Measurements from ENCODE around the gene SLC26A1. TPM values are rescaled to one million over a fixed set of nuclear protein-coding genes. Genes with fewer than 3 reads are reported as not detected.

Gene SLC26A1
- total RNA-seq, 1 experiment from 2014 or later = 0.85 TPM

- no peak for TF ChIP-seq USF1 (CRISPR knock-in tag; IDR thresholded peaks at IDR 0.05)
- no peak for TF ChIP-seq ZNF219 (CRISPR knock-in tag; IDR thresholded peaks at IDR 0.05; ENCODE audit: borderline replicate concordance)
- TF ChIP-seq ZSCAN18 (CRISPR knock-in tag; IDR thresholded peaks at IDR 0.05) = no peak
- TF ChIP-seq TCF7 (CRISPR knock-in tag; IDR thresholded peaks at IDR 0.05; ENCODE audit: low read depth) = no peak
Measured at GRCh38 chr4:1026115-1026514, 32.9 kb upstream of the SLC26A1 start (continued).

- H3K4me1 Mint-ChIP-seq = no peaks in the 10 kb centered on the region; the same call in 1 of the 2 replicates
- ChIA-PET POLR2A (no interaction called here), CTCF (no interaction called here)
- DNase-seq (ENCODE audit: low spot score) (no peak), ATAC-seq (no peak)
- H3K9me3 Mint-ChIP-seq = no peaks in the 10 kb centered on the region
- H3K4me3 Mint-ChIP-seq = no peak overlapping the region
- H3K36me3 Mint-ChIP-seq = peaks cover 12% of the 10 kb centered on the region
- TF ChIP-seq ZBTB21 (CRISPR knock-in tag; IDR thresholded peaks at IDR 0.05; ENCODE audit: borderline replicate concordance) (no peak), ZNF396 (CRISPR knock-in tag; IDR thresholded peaks at IDR 0.05; ENCODE audit: borderline replicate concordance) (no peak), RORB (CRISPR knock-in tag; IDR thresholded peaks at IDR 0.05) (no peak)
- no peak overlapping the region for H3K27ac Mint-ChIP-seq
- H3K27me3 Mint-ChIP-seq (ENCODE audit: low read depth) = no peaks in the 10 kb centered on the region
Measured at GRCh38 chr4:1024882-1025545, 31.8 kb upstream of the SLC26A1 start.

- ATAC-seq (no peak), DNase-seq (ENCODE audit: low spot score) (no peak)
- H3K4me3 Mint-ChIP-seq = no peak overlapping the region
- no peaks in the 10 kb centered on the region; the same call in 1 of the 2 replicates for H3K4me1 Mint-ChIP-seq
- CTCF ChIA-PET = no interaction called here
- POLR2A ChIA-PET = no interaction called here
- H3K27ac Mint-ChIP-seq = no peak overlapping the region
- H3K27me3 Mint-ChIP-seq (ENCODE audit: low read depth) = no peaks in the 10 kb centered on the region
- no peaks in the 10 kb centered on the region for H3K9me3 Mint-ChIP-seq
- no peak for TF ChIP-seq ZBTB21 (CRISPR knock-in tag; IDR thresholded peaks at IDR 0.05; ENCODE audit: borderline replicate concordance)
- TF ChIP-seq ZNF281 (CRISPR knock-in tag; IDR thresholded peaks at IDR 0.05) = no peak
- no peak for TF ChIP-seq USF2 (CRISPR knock-in tag; IDR thresholded peaks at IDR 0.05)
- TF ChIP-seq CDX4 (CRISPR knock-in tag; IDR thresholded peaks at IDR 0.05; ENCODE audit: borderline replicate concordance) = no peak
- TF ChIP-seq PREB (CRISPR knock-in tag; IDR thresholded peaks at IDR 0.05; ENCODE audit: borderline replicate concordance) = no peak
- TF ChIP-seq ZNF219 (CRISPR knock-in tag; IDR thresholded peaks at IDR 0.05; ENCODE audit: borderline replicate concordance) = no peak
- TF ChIP-seq ZNF671 (CRISPR knock-in tag; IDR thresholded peaks at IDR 0.05) = no peak
- TF ChIP-seq ZNF532 (CRISPR knock-in tag; IDR thresholded peaks at IDR 0.05; ENCODE audit: borderline replicate concordance) = no peak
- no peak for TF ChIP-seq ZMAT4 (CRISPR knock-in tag; IDR thresholded peaks at IDR 0.05)
- peaks cover 12% of the 10 kb centered on the region for H3K36me3 Mint-ChIP-seq
Measured at GRCh38 chr4:1023895-1024740, 30.9 kb upstream of the SLC26A1 start.
